Stimulated activated CD4-positive, alpha-beta T cell treated with anti-CD3 and anti-CD28 coated beads, TNF-alpha, amount 100 ng/mL, for 48 hours (primary cell): ENCODE measurements around the gene IGF1R.

Experiments
- DNase-seq, 3 donors: peaks; one replicate each; pipeline ENCODE4 v3.0.0-alpha.2; 2020; ENCODE audit warnings: low read depth in 3 of 3

The IGF1R gene

DNA sequence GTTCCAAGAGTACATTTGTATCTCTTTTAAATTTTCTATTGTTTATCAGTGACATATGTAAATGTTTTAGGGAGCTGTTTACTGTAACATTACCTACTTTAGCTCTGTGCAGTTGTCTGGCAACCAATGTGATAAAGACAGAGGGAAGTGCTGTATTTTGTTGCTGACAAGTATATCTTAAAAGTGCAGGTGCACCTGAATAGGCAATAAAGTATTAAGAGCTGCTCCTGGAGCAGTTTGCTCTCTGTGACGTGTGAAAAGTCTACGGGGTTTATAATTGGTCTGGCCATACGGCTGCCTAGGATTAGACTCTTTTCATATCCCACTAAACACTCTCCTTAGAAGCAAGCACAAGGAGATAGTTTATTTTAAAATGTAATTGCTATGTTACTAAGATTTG is 178.3 kb downstream of the IGF1R start:
- DNase-seq, result no peak

GRCh38 chr15:98827217-98827616 is 178.9 kb downstream of the IGF1R start:
- no peak for DNase-seq

DNA sequence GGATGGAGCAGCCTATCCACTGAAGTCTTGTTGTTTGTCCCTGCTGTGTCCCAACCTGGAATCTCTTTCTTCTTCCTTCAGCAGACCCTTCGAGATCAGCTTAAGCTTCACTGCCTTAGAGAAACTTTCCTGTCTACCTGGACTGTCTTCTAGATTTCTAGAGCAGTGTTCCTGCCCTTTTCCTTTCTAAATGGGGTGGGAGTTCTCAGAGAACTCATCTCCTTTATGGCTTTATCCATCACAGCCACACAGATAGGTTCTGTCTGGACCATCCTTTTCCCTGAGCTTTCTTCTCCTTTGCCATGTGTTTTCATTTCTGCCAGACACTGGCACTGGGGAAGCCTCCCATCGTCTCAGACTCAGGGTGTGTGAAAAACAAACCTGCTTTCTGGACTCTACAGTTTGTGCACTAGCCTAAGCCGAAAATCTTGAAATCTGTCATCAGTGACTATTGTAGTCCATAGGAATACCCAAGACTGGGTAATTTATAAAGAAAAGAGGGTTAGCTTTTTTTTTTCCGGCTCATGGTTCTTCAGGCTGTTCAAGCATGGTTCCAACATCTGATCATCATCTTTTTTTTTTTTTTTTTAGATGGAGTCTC is 181.8 kb downstream of the IGF1R start:
- no peak for DNase-seq

- no peak for DNase-seq
Observed at GRCh38 chr15:98834976-98835375, 186.6 kb downstream of the IGF1R start.

DNA sequence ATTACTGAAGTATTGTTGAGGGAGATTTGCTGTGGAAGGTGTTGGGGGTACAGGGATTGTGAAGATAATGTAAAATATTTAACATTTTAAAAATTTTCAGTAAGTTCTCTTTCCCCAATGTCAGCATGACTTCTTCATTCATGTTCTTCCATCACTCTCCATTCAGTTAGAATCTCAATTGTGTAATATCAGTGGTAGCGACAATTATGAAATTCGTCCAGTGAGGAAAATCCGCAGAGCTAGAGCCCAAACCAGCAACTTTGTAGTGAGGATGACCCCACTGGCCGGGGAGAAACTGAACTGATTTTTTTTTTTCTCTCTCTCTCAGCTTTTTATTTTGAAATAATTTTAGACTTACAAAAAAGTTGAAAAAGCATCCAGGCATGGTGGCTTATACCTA is 187.5 kb downstream of the IGF1R start:
- DNase-seq, result no peak

GRCh38 chr15:98838387-98839259 is 190.3 kb downstream of the IGF1R start:
- DNase-seq, result no peak

- no peak for DNase-seq
Observed at GRCh38 chr15:98840053-98840452, 191.7 kb downstream of the IGF1R start.

DNA sequence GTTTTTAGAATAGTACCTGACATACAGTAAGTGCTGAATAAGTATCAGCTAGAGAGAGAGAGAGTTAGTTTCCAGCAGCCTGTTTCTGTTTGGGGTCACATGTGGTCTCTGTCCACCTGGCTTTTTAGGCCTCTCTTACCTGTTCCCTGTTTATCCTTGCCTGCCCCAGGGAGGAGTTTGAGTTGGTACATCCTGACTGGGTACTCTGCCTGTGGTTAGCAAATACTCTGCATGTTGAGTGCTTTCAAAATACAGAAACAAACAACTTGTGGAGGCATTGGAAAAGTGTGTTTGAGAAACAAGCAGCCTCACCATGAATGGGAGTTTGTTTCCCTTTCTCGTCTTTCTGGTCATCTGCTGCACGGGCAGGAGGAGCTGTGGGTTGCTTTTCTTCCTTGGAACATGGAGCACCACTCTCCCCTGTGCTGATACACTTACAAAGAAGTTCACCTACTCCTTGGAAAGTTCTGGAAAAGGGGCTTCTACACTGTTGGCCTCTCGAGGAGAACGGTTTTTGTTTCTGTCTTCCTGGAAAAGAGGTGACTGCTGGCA is 193.2 kb downstream of the IGF1R start:
- no peak for DNase-seq

- no peak for DNase-seq
Observed at GRCh38 chr15:98842192-98842972, 194.0 kb downstream of the IGF1R start.

DNA sequence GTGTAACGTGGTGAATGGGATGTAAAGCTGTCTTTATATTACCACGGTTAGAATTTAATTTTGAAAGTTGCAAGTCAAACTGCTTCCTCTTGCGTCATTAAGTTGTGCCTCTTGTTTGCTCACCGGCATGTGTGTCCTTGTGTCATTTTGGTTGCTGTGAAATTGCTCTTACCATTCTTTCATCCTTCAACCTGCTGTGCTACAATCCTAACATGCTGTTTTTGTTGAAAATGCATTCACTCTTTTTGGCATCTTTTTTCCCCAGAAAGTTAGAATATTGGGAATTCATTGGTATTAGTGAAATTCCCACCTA is 194.6 kb downstream of the IGF1R start:
- DNase-seq, result no peak

GRCh38 chr15:98843844-98844243 is 195.5 kb downstream of the IGF1R start:
- no peak for DNase-seq

DNA sequence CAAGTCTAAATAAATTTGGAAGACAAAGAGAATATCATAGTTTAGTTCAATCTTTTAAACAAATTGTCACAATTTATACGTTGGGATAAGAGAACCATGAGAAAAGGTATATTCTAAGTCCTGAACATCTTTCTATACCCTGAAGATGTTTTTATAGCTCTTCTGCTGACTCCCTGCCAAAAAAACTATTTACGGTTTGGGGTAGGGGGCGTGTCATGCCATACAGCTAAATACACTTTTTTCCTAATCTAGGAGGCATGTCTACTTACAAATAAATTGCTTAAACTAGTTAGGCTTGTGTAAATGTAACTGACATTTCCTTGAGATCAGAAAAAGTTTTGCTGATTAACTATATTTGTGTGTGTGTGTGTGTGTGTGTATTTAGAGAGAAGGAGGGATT is 195.9 kb downstream of the IGF1R start:
- no peak for DNase-seq

GRCh38 chr15:98845138-98845884 is 197.0 kb downstream of the IGF1R start:
- no peak for DNase-seq

- DNase-seq, result peak; percentile 29 to 60 (median 55)
Observed at GRCh38 chr15:98850961-98851572, 202.7 kb downstream of the IGF1R start.

DNA sequence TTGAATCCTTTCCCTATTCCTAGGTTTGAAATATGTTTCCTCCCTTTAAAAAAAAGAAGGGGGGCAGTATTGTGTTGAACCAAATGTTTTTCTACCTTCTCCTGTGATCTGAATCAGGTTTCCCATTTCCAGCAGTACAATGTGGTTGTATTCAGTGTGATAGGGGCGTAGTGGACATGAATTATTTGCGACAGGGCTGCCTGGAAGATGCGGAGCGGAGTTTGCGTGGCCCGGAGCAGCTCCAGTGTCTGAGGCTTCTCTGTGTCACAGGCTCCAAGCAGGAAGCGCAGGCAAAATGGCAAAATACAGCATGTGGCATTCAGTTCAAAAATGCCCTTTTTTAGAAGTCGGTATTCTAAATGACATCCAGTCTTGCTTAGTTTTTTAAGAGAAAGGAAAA is 204.8 kb downstream of the IGF1R start:
- peak; percentile 42 to 67 (median 53) for DNase-seq

- DNase-seq, result no peak
Observed at GRCh38 chr15:98853617-98854420, 205.5 kb downstream of the IGF1R start.

DNA sequence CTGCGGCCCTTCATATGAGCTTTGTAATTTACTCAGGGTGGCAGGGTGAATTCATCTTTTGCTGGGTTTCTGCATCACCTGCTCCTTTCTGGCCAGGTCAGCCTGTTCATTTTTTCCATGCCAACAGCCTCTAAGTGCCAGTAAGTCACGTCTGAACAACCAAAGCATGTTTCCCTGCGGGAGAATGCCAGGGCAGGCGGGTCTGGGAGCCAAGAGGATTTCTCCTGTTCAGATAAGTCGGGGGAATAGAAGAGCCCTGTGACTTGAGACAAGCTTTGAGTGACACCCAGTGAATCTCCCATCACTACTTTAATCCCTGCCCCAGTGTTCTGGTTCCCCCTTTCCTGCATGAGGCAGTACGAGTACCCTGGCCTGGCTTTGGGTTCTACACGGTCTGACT is 206.2 kb downstream of the IGF1R start:
- DNase-seq, result no peak

DNA sequence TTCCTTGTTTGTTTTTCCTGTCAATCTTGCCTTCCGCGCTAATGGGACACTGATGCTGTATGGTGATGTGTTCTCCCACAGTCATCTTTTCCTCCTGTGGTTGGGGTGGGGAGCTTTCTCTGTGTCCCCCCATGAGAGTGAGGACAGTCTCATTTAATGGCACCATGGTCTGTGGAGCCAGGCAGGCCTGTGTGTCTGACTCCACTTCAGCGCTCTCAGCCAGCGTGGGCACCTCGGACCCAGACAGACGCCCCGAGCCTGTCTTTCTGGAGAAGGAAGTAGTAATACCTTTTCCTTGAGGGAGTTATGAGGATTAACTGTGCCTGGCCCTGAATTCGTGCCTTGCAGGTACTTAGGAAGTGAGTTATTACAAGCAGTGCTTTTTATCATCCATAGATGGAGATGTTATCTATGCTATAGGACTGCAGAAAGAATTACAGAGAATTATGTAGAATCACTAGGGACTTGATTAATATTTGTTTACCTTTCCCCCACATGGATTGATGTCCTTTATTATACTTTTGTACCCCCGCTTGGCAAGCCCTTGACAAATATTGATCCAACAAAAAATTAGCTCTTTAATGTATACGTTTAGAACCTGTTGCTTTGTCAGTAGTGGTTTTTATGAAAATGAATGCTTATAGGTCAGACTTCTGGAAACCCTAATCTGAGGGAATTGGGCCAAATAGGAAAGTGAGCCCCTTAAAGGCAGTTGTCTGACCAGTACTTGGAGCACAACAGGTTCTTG is 206.9 kb downstream of the IGF1R start:
- DNase-seq, result no peak

GRCh38 chr15:98855815-98856531 is 207.6 kb downstream of the IGF1R start:
- DNase-seq, result no peak
